GM19025 (cell line): ENCODE data around the gene NOTUM.
"Not testable (repeated sequence)": the region's sequence is repeated elsewhere in the genome, so short reads cannot be mapped to it uniquely, and the experiment has no call there.

Experiments
- ATAC-seq: cut with Tn5 transposase; IDR thresholded peaks from one replicate; pipeline ENCODE4 v1.9.1; 2021; ENCODE audit warnings: mild to moderate bottlenecking, low read depth, moderate library complexity; ENCODE audit not compliant: unreplicated experiment

NOTUM gene

DNA sequence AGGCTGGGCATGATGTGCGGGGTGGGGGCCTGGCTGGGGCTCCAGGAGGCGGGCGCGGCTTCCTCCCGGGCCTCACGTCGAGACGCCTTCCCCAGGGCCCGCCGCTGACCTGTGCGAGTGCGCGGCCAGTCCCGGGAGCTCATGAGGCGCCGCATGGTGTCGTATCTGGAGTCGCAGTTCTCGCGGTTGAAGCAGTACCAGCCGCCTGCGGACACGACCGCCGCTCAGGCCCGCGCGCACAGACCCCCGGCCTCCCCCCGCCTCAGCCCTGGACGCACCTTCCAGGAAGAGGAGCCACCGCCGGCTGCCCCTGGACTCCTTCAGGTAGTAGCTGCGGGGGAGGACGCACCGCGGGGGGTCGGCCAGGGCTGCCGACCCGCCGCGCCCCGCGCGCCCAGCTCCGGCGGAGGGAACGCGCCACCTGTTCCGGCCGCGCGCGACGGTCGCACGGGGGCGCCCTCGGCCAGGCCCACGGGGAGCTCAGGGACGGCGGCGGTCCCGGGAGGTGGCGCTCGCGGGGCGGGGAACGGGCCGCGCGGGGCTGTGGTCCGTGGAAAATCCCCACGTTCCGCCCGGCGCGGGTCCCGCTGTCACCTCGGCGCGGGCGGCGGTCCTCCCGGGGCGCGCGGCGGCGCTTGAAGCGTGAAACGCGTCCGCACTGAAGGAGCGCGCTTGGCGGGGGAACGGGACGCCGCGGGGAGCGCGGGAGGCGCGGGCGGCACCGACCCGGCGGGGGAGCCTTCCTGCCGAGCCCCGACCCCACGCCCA lies 1.4 kb downstream of the NOTUM start:
- peak; percentile 67 for ATAC-seq

DNA sequence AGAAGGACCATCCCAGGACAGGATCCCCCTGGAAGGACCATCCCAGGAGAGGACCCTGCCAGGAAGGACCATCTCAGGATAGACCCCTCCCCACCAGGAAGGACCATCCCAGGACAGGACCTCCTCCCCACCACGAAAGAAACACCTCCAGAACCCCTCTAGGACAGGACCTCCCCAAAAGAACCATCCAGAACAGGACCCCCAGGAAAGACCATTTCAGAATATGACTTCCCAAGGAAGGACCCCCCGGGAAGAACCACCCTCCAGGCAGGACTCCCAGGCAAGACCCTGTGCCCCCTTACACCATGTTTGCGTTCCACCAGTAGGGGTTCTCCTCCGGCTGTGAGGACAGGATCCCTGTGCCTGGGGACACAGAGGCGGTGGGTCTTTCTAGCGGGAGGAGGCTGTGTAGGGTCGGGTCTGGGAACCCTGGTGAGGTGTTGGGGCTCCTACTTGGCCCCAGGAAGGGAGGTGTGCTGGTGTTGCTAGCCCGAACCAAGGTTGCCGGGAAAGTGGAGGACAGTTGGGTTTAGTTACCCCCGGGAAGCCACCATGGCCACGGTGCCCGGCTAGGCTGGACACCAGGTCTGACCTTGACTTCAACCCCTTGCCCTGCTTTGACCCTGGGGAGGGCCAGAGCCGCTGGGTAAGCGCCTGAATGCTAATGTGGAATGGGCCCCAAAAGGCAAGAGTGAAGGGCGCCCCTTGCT lies 2.2 kb downstream of the NOTUM start:
- ATAC-seq: no peak

DNA sequence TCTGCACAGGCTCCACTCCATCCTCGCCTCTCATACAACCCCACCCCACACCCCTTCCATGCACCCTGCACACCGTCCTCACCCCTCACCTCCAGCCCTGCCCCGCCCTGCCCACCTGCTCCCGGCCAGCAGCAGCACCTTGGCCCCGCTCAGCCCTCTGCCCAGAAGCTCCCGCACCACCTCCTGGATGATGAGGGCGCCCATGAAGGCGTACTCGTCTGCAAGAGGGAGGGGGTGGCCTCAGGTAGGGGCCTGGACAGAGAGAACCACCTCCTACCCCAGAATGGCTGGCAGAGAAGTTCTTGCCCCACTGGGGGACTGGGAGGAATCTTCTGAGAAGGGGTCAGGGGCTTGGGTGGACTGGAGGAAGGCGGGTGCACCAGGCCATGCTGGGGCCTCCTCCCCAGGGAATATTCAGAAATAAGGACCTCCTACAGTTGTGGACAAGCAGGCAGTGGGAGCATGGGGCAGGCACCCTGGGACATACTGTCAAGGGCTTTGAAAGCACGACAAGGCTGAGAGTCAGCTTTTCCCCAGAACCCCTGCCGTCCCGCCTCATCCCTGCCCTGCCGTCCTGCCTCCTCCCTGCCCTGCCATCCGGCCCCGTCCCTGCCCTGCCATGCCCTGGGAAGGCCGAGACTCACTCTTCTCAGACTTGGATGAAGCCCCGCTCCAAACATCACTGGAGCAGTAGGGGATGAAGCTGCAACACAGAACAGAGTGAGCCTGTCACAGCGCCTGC lies 3.1 kb downstream of the NOTUM start:
- ATAC-seq: no peak

DNA sequence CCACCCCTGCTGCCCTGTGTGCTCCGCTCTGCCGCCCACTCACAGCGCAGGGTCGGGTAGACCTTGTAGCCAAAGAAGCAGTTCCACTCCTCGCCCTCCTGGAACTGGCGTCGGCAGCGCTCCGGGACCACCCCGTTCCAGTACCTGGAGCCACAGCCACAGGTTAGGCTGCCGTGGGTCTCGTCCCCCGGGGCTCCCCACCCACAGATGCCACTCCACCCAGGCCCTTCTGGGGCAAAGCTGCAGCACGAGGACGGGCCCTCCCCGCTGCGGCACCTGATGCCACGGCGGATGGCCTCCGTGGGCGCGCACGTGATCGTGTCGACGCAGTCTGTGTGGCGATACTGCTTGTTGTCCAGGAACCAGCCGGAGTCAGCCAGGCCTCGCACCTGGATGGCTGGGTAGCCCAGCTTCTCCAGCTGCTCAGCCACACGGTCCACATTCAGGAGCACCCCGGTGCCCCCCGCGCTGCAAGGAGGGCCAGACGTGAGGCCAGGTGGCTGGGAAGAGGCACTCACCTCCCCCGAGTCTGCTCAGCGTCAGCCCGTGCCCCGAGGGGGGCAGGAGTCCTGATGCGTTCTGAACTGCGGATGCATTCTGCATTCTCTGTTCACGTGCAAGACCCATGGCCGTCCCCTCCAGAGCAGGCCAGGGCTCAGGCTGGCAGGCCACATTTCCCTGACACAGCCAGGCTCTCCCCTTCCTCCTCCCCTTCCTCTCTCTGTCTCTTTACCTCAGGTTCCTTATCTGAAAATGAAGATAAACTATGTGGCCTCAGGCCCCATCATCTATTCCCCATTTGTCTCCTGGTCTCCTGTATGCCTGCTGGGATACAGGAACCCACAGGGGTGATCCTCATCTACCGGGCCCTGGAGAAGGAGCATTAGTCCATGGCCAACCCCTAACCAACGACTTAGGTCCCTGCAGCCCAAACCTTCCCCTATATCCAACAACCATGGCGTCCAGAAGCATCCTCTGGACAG lies 4.1 kb downstream of the NOTUM start:
- no peak for ATAC-seq

DNA sequence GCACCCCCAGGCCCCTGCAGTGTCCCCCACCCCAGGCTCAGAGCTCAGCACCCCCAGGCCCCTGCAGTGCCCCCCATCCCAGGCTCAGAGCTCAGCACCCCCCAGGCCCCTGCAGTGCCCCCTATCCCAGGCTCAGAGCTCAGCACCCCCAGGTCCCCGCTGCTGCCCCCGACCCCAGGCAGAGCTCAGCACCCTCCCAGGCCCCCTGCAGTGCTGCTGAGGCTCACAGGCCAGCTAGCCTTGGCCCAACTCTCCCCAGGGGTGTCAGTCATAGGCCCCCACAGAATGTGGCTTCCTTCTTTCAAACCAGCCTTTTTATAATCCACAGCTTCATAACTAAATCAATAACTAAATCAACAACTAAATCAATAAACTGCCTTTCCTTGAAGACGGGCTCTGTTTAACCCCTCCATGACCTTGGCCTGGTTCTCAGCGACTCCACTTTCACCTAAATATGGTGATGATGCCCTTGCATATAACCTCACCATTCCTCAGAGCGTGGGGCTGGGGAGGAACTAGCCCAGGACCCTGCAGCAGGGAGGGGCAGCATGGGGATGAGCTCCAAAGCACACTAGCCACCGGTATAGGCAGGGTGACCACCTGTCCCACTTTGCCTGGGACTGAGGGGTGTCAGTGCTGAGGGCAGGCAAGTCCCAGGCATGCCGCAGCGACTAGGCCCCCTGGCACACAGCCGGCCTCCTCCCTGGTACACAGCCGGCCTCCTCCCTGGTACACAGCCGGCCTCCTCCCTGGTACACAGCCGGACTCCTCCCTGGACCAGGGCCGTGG lies 5.0 kb downstream of the NOTUM start:
- ATAC-seq: no peak

DNA sequence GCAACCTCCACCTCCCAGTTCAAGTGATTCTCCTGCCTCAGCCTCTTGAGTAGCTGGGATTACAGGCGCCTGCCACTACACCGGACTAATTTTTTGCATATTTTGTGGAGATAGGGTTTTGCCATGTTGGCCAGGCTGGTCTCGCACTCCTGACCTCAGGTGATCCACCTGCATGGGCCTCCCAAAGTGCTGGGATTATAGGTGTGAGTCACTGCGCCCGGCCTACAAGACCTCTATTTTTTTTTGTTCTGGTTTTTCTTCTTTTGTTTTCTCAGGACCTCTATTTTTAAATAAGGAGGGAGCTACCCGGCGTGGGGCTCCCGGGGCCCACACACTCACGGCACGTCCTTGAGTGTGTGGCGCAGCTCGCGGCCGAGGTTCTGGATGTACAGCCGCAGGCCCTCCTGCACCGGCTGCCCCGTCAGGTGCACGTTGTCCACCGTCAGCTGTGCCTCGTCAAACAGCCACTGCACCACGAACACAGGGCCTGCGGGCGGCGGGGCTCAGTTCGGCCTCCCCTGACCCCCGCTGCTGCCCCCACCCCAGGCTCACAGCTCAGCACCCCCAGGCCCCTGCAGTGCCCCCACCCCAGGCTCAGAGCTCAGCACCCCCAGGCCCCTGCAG lies 5.8 kb downstream of the NOTUM start:
- ATAC-seq: no peak

DNA sequence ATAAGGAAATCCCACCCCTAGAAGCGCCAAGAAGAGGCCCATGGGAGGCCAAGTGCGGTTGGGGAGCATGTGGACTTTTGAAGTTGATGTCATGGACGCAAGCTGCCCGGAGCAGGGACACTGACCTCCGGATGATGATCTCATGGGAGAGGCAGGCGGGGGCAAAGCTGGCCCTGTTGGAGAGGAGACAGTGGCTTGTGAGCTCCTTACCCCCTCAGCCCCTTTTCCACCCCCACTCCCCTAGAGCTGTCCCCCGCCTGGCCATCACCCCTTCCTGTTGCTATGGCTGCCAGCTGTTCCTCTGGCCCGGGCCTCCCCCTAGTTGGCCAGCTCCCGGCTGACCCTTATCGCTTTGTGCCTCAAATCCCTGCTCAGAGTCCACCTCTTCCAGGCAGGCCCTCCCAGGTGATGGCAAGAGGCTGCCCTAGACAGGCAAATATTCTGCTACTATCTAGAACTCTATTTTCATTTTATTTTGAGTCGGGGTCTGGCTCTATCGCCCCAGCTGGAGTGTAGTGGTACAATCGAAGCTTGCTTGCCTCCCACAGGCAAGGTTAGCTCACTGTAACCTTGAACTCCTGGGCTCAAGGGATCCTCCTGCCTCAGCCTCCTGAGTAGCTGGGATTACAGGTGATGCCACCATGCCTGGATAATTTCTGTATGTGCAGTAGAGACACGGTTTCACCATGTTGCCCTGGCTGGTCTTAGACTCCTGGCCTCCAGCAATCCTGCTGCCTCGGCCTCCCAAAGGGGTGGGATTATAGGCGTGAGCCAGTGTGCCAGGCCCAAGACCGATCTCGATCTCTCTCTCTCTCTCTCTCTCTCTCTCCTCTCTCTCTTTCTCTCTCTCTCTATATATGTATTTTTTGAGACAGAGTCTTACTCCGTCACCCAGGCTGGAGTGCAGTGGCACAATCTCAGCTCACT lies 6.6 kb downstream of the NOTUM start:
- no peak for ATAC-seq

DNA sequence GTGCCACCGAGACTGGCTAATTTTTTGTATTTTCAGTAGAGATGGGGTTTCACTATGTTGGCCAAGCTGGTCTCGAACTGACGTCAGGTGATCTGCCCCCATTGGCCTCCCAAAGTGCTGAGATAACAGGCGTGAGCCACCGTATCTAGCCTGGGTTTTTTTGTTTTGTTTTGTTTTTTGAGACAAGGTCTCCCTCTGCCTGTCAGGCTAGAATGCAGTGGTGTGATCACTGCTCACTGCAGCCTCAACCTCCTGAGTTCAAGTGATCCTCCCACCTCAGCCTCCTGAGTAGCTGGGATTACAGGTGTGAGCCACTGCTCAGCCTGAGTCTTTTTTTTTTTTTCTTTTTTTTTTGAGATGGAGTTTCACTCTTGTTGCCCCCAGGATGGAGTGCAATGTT lies 7.5 kb downstream of the NOTUM start:
- ATAC-seq: not testable (repeated sequence)

DNA sequence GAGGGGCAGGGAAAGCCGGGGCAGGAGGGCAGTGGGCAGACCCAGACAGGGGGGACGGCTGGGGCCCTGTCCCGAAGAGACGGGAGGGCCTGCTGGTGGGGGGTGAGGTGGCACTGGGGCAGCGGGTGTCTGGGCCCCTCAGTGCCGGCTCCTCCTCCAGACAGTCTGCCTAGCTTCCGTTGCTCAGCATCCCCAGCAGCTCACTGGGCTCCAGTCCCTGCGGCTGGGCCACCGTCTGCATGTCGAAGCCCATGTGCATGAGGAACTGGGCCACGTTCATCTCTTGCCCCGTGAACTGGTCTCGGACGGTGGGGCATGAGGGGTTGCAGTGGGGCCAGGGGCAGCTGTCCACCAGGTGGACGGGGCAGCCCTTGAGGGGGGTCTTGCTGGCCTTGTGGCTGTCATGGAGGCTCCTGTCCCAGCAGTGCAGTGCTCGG lies 8.2 kb downstream of the NOTUM start:
- ATAC-seq: no peak

DNA sequence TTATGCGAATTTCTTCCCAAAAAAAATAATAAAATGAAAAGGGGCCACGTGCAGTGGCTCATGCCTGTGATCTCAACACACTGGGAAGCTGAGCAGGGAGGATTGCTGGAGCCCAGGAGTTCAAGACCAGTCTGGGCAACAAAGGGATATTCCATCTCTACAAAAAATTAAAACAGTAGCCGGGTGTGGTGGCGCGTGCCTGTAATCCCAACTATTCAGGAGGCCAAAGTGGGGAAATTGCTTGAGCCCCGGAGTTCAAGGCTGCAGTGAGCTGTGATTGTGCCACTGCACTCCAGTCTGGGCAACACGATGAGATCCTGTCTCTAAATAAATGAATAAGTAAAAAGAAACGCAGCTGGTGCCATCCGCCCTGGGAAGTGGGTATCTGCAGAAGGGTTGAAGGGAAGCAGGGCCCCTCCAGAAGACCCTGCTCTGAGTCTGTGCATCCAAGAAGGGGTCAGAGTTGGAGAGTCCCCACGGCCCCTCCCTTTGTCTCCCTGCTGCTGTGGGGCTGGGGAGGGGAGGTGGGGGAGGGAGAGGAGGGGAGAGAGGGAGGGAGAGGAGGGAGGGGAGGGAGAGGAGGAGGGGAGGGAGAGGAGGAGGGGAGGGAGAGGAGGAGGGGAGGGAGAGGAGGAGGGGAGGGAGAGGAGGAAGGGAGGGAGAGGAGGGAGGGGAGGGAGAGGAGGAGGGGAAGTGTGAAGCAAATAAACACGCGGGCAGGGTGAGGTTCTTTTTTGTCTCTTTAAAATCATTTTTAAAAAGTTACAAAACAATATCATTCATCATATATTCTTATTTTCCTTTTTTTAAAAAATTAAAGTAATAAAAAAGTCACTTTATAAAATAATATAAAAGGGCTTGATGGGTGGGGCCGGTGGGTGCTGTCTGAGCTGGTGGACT lies 9.0 kb downstream of the NOTUM start:
- no peak for ATAC-seq

DNA sequence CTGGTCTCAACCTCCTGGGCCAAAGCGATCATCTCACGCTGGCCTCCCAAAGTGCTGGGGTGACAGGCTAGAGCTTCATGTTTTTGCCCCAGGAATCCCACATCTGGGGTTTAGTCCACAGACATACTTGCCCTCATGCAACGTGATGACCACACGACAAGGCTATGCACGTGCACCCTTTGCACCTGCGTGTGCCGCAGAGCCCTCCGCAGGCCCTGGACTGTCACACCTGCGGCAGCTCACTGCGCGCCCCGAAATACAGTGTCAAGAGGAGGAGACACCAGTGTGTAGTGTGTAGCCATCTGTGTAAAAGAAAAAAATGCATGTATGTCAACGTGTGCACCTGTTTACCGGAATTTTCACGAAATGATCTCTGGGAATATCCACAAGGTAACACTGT lies 10.5 kb downstream of the NOTUM start:
- ATAC-seq: no peak

DNA sequence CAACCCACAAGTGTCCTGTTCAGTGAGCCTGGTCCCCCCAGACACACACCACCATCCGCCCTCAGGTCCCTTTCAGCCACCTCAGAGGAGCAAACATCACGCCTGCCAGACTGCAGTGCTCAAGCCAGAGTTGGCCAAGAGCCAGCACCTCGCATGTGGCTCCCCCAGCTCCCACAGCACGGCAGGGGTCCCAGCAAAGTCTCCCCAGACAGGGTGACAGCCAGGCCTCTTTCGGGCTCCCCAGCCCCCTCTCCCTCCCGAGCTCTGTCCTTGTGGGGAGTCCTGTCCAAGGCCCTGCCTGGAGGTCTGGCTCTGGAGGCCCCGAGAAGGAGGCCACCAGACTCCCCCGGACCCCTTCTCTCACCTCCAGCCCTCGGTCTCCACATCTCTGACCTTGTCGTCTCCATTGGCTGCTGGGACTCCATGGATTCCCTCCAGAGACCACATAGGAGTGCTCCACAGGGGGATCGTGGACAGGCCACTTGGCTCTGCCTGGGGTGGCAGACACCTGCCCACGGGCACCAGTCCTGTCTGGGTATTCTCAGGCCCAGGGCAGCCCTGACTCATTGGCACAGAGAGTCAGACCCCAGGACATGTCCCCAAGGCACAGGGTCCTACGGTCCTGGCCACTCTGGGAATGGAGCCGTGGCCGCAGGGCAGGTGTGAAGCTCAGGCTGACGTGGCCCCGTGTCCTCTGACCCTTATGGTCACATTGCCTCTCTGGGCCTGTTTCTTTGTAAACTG lies 12.2 kb downstream of the NOTUM start:
- ATAC-seq: no peak

DNA sequence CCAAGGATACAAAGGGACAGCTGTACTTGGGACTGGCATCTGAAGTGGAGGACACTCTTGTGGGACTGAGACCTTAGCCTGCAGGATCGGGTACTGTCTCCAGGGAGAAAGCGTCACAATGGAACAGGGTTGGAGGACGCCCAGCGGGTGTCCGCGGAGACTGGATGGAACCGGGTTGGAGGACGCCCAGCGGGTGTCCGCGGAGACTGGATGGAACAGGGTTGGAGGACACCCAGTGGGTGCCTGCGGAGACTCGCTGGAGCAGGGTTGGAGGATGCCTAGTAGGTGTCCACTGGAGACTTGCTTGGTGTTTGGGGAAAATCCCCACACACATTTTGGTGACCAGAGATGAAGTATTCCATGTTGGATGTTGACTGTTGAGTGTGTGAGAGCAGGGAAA lies 13.8 kb downstream of the NOTUM start, which contains the start of gene MYADML2:
Gene MYADML2 (minus strand): TSS at position 45 of the 400 bp plus-strand sequence. CDS start 5,492 bp downstream, outside the sequence.
- ATAC-seq: no peak

DNA sequence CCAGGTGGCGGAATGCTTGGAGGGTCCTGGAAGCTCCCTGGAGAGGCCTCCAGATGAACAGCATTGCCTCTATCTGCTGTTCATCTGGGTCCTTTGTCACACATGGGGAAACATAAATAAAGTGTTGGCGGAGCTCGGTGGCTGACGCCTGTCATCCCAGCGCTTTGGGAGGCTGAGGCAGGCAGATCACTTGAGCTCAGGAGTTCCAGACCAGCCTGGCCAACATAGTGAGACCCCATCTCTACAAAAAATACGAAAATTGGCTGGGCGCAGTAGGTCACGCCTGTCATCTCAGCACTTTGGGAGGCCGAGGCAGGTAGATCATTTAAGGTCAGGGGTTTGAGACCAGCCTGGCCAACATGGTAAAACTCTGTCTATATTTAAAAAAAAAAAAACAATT lies 16.1 kb downstream of the NOTUM start:
- ATAC-seq: no peak

DNA sequence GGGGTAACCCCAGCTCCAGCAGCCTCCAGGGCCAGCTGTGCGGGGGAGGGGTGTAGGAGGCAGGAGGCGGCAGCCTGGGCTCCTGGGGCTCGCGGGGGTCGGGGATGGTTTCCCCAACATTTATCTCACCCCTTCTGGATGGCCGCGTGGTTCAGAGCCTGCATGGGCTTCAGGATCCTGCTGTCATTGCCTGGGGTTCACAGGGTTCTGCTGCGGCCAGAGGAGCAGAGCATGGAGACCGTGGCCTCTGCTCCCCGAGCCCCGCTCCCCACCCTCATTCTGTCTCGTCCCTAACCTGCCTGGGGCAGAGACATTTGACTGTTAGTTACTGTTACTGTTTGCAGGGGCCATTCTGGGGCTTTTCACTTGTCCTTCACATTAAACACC lies 18.8 kb downstream of the NOTUM start:
- ATAC-seq: no peak

DNA sequence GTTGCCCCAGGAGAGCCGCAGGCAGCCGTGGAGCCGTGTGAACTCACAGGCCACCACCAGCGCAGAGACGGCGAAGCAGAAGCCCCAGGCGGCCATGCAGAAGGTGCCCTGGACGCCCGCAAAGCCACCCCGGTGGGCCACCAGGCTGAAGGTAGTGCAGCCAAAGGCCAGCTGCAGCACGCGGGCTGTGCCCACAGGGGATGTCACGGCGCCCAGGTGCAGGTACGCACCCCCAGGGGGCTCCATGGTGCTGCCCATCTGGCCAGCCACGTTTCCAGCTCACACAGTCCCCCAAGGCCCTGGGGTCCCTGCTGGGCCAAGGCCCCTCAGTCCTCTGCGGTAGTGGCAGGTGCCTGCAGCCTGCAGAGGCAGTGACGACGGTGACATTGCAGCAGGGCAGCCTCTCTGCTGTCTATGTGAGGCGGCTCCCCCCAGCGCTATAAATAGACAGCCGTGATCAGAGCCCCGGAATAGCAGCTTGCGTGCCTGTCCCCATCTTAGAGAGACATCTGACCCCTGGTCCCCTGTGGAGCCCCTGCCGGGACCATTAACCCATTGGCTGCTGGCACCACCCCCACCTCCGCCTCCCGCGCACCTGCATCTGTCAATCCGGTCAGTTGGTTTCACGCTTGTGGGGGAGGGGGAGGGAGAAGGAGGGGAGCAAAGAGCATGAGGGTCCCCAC lies 19.4 kb downstream of the NOTUM start:
- ATAC-seq: no peak
